M059J (cell line): ENCODE data around the gene ZNRF1. TPM values are rescaled to one million over a fixed set of nuclear protein-coding genes. Genes with fewer than 3 reads are reported as not detected.
A peak's percentile ranks its signal among the peaks of the same experiment; 100 is the strongest.
"Not testable (repeated sequence)": the region's sequence is repeated elsewhere in the genome, so short reads cannot be mapped to it uniquely, and the experiment has no call there.

ENCODE experiments used
- DNase-seq: peaks from one replicate; pipeline ENCODE4 v3.0.0-alpha.2; 2012; ENCODE audit warnings: low read depth
- total RNA-seq: library from RNA; depleted of rRNA; stranded (reverse); fragments of >200 nt; shearing (Covaris generic); gene quantifications from 2 replicates; pipeline ENCODE4 v1.2.3, GENCODE V29; 2014

ZNRF1 gene
- total RNA-seq, 1 experiment from 2014 or later = 19.3 TPM

GRCh38 chr16:75075688-75076268, 77.0 kb downstream of the ZNRF1 start:
- DNase-seq = no peak

GRCh38 chr16:75078886-75079285, 80.1 kb downstream of the ZNRF1 start:
- no peak for DNase-seq

GRCh38 chr16:75079346-75079926, 80.6 kb downstream of the ZNRF1 start:
- DNase-seq = no peak

- DNase-seq = peak; percentile 21
Measured at GRCh38 chr16:75080205-75081029, 81.6 kb downstream of the ZNRF1 start.

GRCh38 chr16:75081179-75081859, 82.5 kb downstream of the ZNRF1 start:
- no peak for DNase-seq

GRCh38 chr16:75083813-75084212, 85.0 kb downstream of the ZNRF1 start:
- DNase-seq = no peak

GRCh38 chr16:75085556-75085955, 86.7 kb downstream of the ZNRF1 start:
- no peak for DNase-seq

- peak; percentile 35 for DNase-seq
Measured at GRCh38 chr16:75086281-75086680, 87.5 kb downstream of the ZNRF1 start.

GRCh38 chr16:75086688-75087374, 88.0 kb downstream of the ZNRF1 start:
- no peak for DNase-seq

- DNase-seq = no peak
Measured at GRCh38 chr16:75087375-75087979, 88.7 kb downstream of the ZNRF1 start.

GRCh38 chr16:75088216-75088615, 89.4 kb downstream of the ZNRF1 start:
- DNase-seq = no peak

- DNase-seq = no peak
Measured at GRCh38 chr16:75088934-75089333, 90.1 kb downstream of the ZNRF1 start.

GRCh38 chr16:75089486-75090202, 90.8 kb downstream of the ZNRF1 start:
- no peak for DNase-seq

- peak; percentile 47 for DNase-seq
Measured at GRCh38 chr16:75090899-75091298, 92.1 kb downstream of the ZNRF1 start.

- not testable (repeated sequence) for DNase-seq
Measured at GRCh38 chr16:75091619-75092018, 92.8 kb downstream of the ZNRF1 start.

GRCh38 chr16:75092777-75093176, 94.0 kb downstream of the ZNRF1 start:
- DNase-seq = peak; percentile 30

- no peak for DNase-seq
Measured at GRCh38 chr16:75093598-75094540, 95.0 kb downstream of the ZNRF1 start.

- DNase-seq = no peak
Measured at GRCh38 chr16:75095204-75095621, 96.4 kb downstream of the ZNRF1 start.

- no peak for DNase-seq
Measured at GRCh38 chr16:75096656-75097055, 97.8 kb downstream of the ZNRF1 start.
